Esophagus squamous epithelium (tissue), 4 donors: ENCODE measurements around the gene ACVR2B.

ENCODE experiments used
- CTCF ChIP-seq, 6 experiments: fragments of 450-650 bp in 4 of 6; fragments of 200-600 bp in 2 of 6; sonication (generic) in 2 of 6; IDR thresholded peaks; one replicate each; pipeline ENCODE4 v1.5.1; 2016 to 2019; ENCODE audit warnings: antibody characterized with exemption in 6 of 6, mild to moderate bottlenecking in 4 of 6, moderate library complexity in 4 of 6
- POLR2A ChIP-seq, 4 donors: fragments of 450-650 bp; IDR thresholded peaks; one replicate each; pipeline ENCODE4 v1.6.1; 2017; ENCODE audit warnings: antibody characterized with exemption in 4 of 4, mild to moderate bottlenecking in 4 of 4, moderate library complexity in 3 of 4

GRCh38 chr3:38488949-38489348 lies 35.3 kb downstream of the ACVR2B start:
- TF ChIP-seq CTCF (IDR thresholded peaks at IDR 0.05), result no peak
- no peak for TF ChIP-seq POLR2A (IDR thresholded peaks at IDR 0.05)
